RWPE1 (cell line): ENCODE data around the gene KRT78.
A peak's percentile ranks its signal among the peaks of the same experiment; 100 is the strongest.

ENCODE experiments used
- CTCF ChIA-PET: fragments of 350-600 bp; sonication (Branson Sonifier 250); formaldehyde crosslinking; extraction: SDS; loops from one replicate; lab custom pipeline; 2021; lab: Yijun Ruan, JAX
- POLR2A ChIA-PET: fragments of 400-600 bp; formaldehyde crosslinking; extraction: SDS; loops from one replicate; lab custom pipeline; 2020; ENCODE audit warnings: antibody characterized with exemption; ENCODE audit not compliant: low non-redundant PET; lab: Yijun Ruan, JAX
- DNase-seq: peaks from one replicate; pipeline ENCODE4 v3.0.0; 2012; ENCODE audit warnings: low spot score
- H3K27ac ChIP-seq: fragments of 450-650 bp; 2 replicates; pipeline ENCODE4 v1.5.1; 2017
- TF ChIP-seq, protein P1 (sequence below): fragments of 450-650 bp; conservative IDR thresholded peaks from 2 replicates; pipeline ENCODE4 v1.5.1; 2017; ENCODE audit warnings: low read depth, mild to moderate bottlenecking

The KRT78 gene, protein sequence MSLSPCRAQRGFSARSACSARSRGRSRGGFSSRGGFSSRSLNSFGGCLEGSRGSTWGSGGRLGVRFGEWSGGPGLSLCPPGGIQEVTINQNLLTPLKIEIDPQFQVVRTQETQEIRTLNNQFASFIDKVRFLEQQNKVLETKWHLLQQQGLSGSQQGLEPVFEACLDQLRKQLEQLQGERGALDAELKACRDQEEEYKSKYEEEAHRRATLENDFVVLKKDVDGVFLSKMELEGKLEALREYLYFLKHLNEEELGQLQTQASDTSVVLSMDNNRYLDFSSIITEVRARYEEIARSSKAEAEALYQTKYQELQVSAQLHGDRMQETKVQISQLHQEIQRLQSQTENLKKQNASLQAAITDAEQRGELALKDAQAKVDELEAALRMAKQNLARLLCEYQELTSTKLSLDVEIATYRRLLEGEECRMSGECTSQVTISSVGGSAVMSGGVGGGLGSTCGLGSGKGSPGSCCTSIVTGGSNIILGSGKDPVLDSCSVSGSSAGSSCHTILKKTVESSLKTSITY

GRCh38 chr12:52848661-52849255, at the start of gene KRT78:
KRT78 (minus strand) TSS chr12:52848994; CDS start chr12:52848930, 64 bp downstream.
- ChIA-PET POLR2A (no interaction called here), CTCF (interaction anchor here (0.6 kb wide), 1 partner anchor 73 kb away, joined by 3 read pairs; no protein-coding TSS in a partner anchor)
- TF ChIP-seq, protein P1, sequence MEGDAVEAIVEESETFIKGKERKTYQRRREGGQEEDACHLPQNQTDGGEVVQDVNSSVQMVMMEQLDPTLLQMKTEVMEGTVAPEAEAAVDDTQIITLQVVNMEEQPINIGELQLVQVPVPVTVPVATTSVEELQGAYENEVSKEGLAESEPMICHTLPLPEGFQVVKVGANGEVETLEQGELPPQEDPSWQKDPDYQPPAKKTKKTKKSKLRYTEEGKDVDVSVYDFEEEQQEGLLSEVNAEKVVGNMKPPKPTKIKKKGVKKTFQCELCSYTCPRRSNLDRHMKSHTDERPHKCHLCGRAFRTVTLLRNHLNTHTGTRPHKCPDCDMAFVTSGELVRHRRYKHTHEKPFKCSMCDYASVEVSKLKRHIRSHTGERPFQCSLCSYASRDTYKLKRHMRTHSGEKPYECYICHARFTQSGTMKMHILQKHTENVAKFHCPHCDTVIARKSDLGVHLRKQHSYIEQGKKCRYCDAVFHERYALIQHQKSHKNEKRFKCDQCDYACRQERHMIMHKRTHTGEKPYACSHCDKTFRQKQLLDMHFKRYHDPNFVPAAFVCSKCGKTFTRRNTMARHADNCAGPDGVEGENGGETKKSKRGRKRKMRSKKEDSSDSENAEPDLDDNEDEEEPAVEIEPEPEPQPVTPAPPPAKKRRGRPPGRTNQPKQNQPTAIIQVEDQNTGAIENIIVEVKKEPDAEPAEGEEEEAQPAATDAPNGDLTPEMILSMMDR: no peak
- peak within 1 kb of the TSS; percentile 52 for H3K27ac ChIP-seq
- DNase-seq: no peak

GRCh38 chr12:52896190-52897100, 47.7 kb upstream of the KRT78 start:
- POLR2A ChIA-PET: interaction anchor here (0.7 kb wide), 1 partner anchor 224 kb away, joined by 3 read pairs; no protein-coding TSS in a partner anchor
- no peak for DNase-seq
- CTCF ChIA-PET: interaction anchor here (0.6 to 3.2 kb wide), 5 partner anchors 9 to 158 kb away, joined by 3 to 20 read pairs (median 5); no protein-coding TSS in a partner anchor
- TF ChIP-seq, protein P1: no peak
- H3K27ac ChIP-seq: peak overlapping the region; percentile 73

- DNase-seq: no peak
- ChIA-PET CTCF (interaction anchor here (1.0 to 3.2 kb wide), 3 partner anchors 10 to 84 kb away, joined by 5 to 20 read pairs (median 12); no protein-coding TSS in a partner anchor), POLR2A (no interaction called here)
- TF ChIP-seq, protein P1: no peak
- H3K27ac ChIP-seq: peak overlapping the region; percentile 73
Measured at GRCh38 chr12:52895726-52896189, 47.0 kb upstream of the KRT78 start.

- H3K27ac ChIP-seq: no peak overlapping the region
- ChIA-PET POLR2A (no interaction called here), CTCF (no interaction called here)
- DNase-seq: no peak
- TF ChIP-seq, protein P1: no peak
Measured at GRCh38 chr12:52892974-52893373, 44.2 kb upstream of the KRT78 start.

GRCh38 chr12:52892207-52892852, 43.5 kb upstream of the KRT78 start:
- CTCF ChIA-PET: no interaction called here
- POLR2A ChIA-PET: no interaction called here

More at GRCh38 chr12:52892207-52892852, 43.5 kb upstream of the KRT78 start:
- H3K27ac ChIP-seq: no peak overlapping the region
- TF ChIP-seq, protein P1: no peak
- no peak for DNase-seq
